ENCODE data around the gene PCDH9.

PCDH9 gene

DNA sequence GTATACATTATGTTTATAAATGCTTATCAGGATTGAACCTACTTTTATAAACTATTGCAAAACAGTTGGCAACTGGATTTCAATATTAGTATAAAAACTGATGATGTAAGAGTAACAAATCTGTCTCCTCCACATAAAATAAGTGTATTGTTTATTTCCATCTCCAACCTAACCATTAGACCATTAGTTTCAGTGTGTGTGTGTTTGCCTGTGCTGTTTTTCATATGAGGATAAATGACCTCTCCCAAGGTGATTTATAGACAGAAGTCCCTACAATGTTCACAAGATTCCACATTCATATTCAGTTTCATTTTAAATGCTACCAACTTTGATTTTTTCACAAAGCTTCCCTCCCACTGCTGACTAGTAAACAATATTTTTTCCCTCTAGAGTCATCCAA is 871.6 kb downstream of the PCDH9 start:
- no peaks in the 10 kb centered on the region for H3K79me2 ChIP-seq (ENCODE audit: insufficient read depth, low read depth)
- H3K4me1 ChIP-seq (ENCODE audit: low read depth, poor library complexity, severe bottlenecking) = no peaks in the 10 kb centered on the region
- no peaks in the 10 kb centered on the region for H3K36me3 ChIP-seq (ENCODE audit: insufficient read depth)
- no peak overlapping the region for H3K4me3 ChIP-seq (IDR thresholded peaks at IDR 0.05; ENCODE audit: insufficient read depth, low read depth, low read length)
- H2AFZ ChIP-seq (ENCODE audit: low read depth) = no peak overlapping the region
- TF ChIP-seq, protein P1, sequence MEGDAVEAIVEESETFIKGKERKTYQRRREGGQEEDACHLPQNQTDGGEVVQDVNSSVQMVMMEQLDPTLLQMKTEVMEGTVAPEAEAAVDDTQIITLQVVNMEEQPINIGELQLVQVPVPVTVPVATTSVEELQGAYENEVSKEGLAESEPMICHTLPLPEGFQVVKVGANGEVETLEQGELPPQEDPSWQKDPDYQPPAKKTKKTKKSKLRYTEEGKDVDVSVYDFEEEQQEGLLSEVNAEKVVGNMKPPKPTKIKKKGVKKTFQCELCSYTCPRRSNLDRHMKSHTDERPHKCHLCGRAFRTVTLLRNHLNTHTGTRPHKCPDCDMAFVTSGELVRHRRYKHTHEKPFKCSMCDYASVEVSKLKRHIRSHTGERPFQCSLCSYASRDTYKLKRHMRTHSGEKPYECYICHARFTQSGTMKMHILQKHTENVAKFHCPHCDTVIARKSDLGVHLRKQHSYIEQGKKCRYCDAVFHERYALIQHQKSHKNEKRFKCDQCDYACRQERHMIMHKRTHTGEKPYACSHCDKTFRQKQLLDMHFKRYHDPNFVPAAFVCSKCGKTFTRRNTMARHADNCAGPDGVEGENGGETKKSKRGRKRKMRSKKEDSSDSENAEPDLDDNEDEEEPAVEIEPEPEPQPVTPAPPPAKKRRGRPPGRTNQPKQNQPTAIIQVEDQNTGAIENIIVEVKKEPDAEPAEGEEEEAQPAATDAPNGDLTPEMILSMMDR (conservative IDR thresholded peaks at IDR 0.05; ENCODE audit: low read depth, low read length) = no peak
- no peaks in the 10 kb centered on the region for H4K20me1 ChIP-seq (ENCODE audit: insufficient read depth)
- H3K27me3 ChIP-seq (ENCODE audit: insufficient read depth, low read depth) = no peaks in the 10 kb centered on the region
- no peak overlapping the region for H3K4me2 ChIP-seq
- H3K9ac ChIP-seq = no peak overlapping the region
- H3K27ac ChIP-seq = no peak overlapping the region

DNA sequence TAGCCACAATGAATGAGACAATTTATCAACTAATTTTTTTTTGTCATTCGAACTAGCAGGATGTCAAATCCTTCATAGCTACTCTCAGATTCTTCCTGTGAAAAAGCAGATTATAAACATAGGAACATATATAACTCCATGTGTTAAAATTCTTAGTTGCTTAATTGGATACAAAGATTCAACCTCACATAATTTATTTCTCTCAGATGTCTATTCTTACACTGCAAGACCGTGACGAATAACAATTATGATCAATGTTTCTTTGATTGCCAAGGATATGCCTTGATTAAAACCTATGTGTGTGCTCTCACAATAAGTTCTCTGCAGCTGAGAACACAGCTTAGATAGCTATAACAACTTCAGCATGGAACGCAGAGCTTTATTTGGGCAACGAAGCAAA is 872.7 kb downstream of the PCDH9 start:
- H2AFZ ChIP-seq (ENCODE audit: low read depth) = no peak overlapping the region
- no peak overlapping the region for H3K4me2 ChIP-seq
- no peak overlapping the region for H3K27ac ChIP-seq
- H3K36me3 ChIP-seq (ENCODE audit: insufficient read depth) = no peaks in the 10 kb centered on the region
- no peaks in the 10 kb centered on the region for H4K20me1 ChIP-seq (ENCODE audit: insufficient read depth)
- H3K9ac ChIP-seq = no peak overlapping the region
- no peaks in the 10 kb centered on the region for H3K79me2 ChIP-seq (ENCODE audit: insufficient read depth, low read depth)
- no peaks in the 10 kb centered on the region for H3K27me3 ChIP-seq (ENCODE audit: insufficient read depth, low read depth)
- TF ChIP-seq, protein P1 (conservative IDR thresholded peaks at IDR 0.05; ENCODE audit: low read depth, low read length) = no peak
- H3K4me3 ChIP-seq (IDR thresholded peaks at IDR 0.05; ENCODE audit: insufficient read depth, low read depth, low read length) = no peak overlapping the region
- H3K4me1 ChIP-seq (ENCODE audit: low read depth, poor library complexity, severe bottlenecking) = no peaks in the 10 kb centered on the region

DNA sequence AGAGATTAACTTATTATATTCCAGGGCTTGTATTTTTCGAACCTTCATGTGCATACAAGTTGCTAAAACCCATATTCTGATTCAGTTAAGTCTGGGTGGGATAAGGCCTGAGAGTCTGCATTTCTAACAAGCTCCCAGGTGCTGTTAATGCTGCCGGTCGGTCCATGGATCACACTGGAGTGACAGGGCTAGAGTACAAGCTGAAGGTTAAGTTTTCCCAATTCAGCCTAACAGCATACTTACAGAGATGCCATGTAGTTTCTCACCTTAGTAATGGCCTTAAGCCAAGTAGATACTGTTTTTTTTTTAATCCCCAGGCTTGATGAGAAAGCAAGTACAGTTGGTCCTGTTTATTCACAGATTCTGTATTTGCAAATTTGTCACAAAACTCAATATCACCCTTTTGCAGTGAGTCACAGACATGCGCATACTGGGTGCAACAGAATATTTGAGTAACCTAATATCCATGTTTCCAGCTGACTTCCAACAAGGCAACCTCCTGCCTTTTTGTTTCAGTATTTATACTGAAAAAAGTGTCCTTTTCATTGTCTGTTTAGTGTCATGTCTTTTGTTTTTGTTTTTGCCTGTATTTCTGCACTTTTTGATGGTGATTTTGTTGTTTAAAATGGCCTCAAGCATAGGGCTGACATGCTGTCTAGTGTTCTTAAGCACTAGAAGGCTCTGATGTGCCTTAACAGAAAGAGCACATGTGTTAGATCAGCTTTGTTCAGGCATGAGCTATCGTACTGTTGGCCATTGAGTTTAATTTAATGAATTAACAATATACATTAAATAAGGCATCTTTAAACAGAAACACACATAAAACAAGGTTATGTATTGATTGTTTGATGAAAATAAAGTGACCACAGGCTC is 875.0 kb downstream of the PCDH9 start:
- Histone ChIP-seq H3K9ac (no peak overlapping the region), H3K4me3 (IDR thresholded peaks at IDR 0.05; ENCODE audit: insufficient read depth, low read depth, low read length) (no peak overlapping the region), H3K4me1 (ENCODE audit: low read depth, poor library complexity, severe bottlenecking) (no peaks in the 10 kb centered on the region), H3K27me3 (ENCODE audit: insufficient read depth, low read depth) (no peaks in the 10 kb centered on the region), H3K27ac (no peak overlapping the region), H3K79me2 (ENCODE audit: insufficient read depth, low read depth) (no peaks in the 10 kb centered on the region), H2AFZ (ENCODE audit: low read depth) (no peak overlapping the region), H4K20me1 (ENCODE audit: insufficient read depth) (no peaks in the 10 kb centered on the region), H3K4me2 (no peak overlapping the region), H3K36me3 (ENCODE audit: insufficient read depth) (no peaks in the 10 kb centered on the region)
- TF ChIP-seq, protein P1 (conservative IDR thresholded peaks at IDR 0.05; ENCODE audit: low read depth, low read length) = no peak

DNA sequence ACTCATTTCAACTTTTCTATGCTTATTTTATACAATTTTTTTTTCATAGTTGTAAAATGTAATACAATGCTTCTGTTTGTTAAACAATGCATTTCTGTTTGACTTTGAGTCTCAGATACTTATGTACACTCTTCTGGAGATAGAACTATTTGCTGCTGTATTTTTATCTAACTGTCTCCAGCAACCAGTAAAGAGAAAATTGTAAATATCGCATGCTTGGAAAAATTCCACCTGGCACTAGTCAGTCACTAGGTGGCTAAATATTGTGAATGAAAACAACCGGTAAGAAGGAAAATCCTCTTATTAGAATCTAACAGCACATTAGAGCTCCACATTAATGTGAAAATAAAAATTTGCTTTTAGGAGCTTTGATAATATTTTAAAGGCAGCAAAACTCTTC is 876.5 kb downstream of the PCDH9 start:
- Histone ChIP-seq H3K27me3 (ENCODE audit: insufficient read depth, low read depth) (no peaks in the 10 kb centered on the region), H3K4me3 (IDR thresholded peaks at IDR 0.05; ENCODE audit: insufficient read depth, low read depth, low read length) (no peak overlapping the region), H3K4me2 (no peak overlapping the region), H4K20me1 (ENCODE audit: insufficient read depth) (no peaks in the 10 kb centered on the region), H3K9ac (no peak overlapping the region), H3K4me1 (ENCODE audit: low read depth, poor library complexity, severe bottlenecking) (no peaks in the 10 kb centered on the region), H3K79me2 (ENCODE audit: insufficient read depth, low read depth) (no peaks in the 10 kb centered on the region), H3K27ac (no peak overlapping the region), H3K36me3 (ENCODE audit: insufficient read depth) (no peaks in the 10 kb centered on the region), H2AFZ (ENCODE audit: low read depth) (no peak overlapping the region)
- TF ChIP-seq, protein P1 (conservative IDR thresholded peaks at IDR 0.05; ENCODE audit: low read depth, low read length) = no peak

All from KMS-11 (cell line).